HG03575 (cell line): ENCODE measurements around the gene EFCAB5.
"Not testable (repeated sequence)": the region's sequence is repeated elsewhere in the genome, so short reads cannot be mapped to it uniquely, and the experiment has no call there.

Experiments used
- ATAC-seq: cut with Tn5 transposase; IDR thresholded peaks from one replicate; pipeline ENCODE4 v1.9.1; 2021; ENCODE audit not compliant: unreplicated experiment, insufficient number of reproducible peaks, low FRiP score; ENCODE audit errors: extremely low read depth

EFCAB5 gene

DNA sequence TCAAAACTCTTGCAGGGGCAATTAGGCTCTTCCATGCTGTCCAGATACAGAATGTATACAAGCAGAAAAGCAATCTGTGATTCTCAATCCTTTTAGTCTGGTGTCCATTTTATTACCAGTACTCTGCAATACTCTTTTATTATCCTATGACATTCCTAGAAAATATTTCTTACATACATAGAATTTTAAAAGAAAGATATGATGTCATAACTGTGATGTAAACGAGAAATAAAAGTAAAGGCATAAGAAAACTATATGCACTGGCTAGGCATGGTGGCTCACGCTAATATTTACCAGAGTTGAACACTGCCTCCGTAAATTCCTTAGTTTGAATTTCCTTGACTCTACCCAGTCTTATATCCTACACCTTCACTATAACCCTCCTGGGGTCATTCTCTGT lies 55.0 kb downstream of the EFCAB5 start:
- no peak for ATAC-seq

DNA sequence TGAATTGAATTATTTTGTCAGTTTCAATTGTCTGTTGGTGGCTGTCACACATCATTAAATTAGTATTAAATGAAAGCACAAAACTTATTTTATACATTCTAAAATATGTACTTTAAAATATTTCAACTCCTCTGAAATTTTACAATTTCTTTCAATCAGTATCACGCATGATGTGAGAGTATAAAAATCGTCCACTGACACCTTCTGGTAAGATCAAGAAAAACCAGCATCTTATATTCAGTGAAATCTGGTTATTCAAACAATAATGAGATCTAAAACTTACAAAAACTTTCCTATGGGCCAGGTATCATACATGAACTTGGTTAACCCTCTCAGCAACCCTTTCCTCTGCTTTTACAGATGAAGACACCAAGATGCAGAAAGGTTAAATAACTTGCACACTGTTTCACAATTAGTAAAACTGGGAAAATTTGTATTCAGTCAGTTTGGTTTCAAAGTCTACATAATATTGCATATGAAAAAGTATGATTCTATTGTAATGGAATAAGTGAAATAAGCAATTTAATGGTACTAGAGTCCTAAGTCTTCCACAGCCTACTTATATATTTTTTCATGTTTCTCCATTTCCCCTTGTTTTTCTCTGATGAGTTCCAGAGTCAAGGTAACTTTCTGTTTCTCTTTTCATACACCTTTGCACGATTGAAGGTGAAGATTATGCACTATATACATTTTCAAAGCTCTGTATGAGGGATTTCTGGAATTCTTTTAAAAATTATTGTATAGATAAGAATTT lies 58.7 kb downstream of the EFCAB5 start:
- no peak for ATAC-seq

DNA sequence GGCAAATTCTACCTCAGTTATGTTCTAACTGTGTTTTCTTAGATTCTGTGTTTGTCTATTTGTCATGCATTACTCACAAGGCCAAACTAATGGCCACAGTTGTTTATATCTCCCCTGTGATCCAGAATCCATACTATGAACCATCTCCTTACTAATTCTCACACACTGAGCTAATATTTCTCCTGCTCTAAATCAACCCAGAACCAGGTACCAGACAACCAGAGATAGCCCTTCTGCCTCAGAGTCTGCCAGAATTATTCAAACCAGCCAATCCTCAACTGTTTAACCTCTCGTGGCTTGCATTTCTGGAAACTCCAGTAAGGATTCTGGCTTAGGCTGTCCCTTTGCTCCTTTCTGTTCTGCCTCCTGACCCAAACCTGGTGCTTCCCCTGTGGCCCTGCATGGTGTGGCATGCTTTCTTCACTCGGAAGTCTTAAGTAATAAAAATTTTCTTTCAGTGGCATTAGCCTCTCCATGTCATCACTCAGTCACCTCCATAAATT lies 59.4 kb downstream of the EFCAB5 start:
- no peak for ATAC-seq

DNA sequence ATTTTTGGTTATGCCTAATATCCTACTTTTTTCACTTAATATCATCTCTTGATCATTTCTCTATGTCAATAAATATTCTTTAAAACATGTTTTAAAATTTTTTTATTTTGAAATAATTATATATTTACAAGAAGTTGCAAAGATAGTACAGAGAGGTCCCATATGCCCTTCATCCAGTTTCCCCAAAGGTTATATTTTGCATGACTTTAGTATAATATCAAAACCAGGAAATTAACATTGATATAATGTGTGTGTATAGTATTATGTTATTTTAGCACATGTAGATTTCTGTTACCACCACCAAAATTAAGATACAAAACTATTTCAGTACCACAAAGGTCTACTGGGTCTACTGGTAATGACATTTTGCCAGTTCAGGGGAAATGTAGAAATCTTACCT lies 60.7 kb downstream of the EFCAB5 start:
- no peak for ATAC-seq

DNA sequence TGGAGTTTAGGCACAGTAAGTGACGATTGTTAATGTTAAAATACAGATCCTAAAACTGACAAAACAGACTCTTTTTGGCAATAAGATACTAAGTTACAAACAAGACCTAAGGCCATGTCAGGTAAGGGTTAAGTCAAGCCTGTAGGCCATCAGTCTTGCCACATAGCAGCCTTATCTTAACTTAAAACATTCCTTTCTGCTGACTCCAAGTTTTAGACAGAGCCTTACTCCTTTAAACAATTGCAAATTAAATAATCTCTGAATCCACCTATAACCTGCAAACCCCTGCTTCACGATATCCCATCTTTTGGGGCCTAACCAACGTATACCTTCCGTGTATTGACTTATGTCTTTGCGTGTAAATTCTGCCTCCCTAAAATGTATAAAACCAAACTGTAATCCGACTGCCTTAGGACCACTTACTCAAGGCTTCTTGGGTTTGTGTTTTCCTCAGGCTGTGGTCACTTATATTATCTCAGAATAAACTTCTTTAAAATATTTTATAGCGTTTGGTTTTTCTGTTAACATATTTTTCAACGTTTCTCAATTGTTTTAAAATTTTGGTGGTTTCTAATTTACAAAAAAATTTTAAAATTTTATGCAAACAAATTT lies 64.4 kb downstream of the EFCAB5 start:
- no peak for ATAC-seq

DNA sequence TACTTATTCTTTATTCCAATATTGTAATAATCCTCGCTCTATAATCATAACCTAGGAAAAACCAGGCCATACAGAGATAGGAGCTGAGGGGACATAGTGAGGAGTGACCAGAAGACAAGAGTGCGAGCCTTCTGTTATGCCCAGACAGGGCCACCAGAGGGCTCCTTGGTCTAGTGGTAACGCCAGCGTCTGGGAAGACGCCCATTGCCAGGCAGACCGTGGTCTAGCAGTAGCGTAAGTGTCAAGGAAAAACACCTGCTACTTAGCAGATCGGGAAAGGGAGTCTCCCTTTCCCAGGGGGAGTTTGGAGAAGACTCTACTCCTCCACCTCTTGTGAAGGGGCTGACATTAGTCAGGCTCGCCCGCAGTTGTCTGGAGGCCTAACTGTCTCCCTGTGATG lies 70.5 kb downstream of the EFCAB5 start:
- not testable (repeated sequence) for ATAC-seq

DNA sequence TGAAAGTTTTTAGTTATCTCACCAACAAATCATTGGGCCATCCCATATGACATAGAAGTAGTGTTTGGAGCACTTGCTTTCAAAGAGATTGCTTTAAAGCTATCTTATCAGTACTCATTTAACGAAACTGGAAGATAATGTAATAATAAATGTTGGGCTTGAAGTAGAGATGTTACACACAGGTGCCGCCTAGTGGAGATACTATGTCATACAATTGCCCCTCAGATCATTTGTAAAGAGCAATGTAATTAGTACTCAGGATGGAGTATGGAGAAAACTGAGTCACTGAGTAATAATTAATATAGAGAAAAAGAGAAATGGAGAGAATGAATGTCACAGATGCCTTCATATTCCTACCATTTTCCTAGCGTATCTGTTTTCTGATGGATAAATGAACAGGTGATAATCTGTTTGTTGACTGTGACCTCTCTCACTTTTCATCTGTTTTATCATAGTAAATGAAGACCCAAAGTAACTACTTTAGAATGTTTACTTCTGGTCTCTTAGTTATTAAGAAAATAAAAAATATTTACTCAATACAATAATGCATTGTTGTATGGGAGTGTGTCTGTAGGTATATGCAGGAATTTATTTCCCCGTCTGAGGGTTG lies 80.4 kb downstream of the EFCAB5 start:
- no peak for ATAC-seq

- not testable (repeated sequence) for ATAC-seq
Measured at GRCh38 chr17:30025325-30025724, 83.9 kb downstream of the EFCAB5 start.

GRCh38 chr17:30027676-30028075 lies 86.2 kb downstream of the EFCAB5 start:
- ATAC-seq: no peak

GRCh38 chr17:30031214-30031869 lies 89.9 kb downstream of the EFCAB5 start:
- no peak for ATAC-seq

GRCh38 chr17:30035369-30035768 lies 93.9 kb downstream of the EFCAB5 start:
- ATAC-seq: no peak

DNA sequence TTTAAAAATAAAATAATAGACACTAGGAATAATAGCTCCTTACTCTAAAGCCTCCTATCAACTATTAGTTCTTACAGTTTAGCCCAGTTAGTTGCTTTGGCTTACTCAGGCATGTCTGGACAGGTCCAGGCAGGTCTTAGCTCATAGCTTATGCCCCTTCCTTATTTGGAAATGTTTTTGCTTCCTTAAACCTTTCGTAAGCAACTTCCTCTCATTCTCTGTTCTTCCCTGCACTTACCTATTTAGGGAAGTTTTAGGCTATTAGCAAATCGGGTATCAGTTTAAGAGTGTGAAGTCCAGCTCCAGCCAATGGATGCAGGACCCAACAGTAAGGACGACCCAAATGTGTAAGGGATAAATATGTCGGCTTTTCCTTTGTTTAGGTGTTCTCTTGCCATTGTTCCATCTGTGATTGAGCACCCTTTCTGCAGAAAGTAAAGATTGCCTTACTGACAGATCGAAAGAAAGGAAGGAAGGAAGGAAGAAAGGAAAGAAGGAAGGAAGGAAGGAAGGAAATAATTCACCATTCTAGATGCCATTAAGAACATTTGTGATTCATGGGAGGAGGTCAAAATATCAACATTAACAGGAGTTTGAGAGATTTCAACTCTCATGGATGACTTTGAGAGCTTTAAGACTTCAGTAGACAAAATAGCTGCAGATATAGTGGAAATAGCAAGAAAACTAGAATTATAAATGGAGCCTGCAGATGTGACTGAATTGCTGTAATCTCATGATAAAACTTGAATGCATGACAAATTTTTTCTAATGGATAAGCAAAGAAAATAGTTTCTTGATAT lies 99.5 kb downstream of the EFCAB5 start:
- not testable (repeated sequence) for ATAC-seq

DNA sequence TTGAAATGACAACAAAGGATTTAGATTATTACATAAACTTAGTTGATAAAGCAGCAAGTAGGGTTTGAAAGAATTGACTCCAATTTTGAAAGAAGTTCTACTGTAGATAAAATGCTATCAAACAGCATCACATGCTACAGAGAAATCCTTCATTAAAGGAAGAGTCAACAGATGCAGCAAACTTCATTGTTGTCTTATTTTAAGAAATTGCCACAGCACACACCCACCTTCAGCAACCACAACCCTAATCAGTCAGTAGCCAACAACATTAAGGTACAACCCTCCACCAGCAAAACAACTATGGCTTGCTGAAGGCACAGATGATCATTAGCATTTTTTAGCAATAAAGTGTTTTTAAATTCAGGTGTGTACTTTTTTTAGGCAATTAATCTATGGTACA lies 100.1 kb downstream of the EFCAB5 start:
- ATAC-seq: no peak

DNA sequence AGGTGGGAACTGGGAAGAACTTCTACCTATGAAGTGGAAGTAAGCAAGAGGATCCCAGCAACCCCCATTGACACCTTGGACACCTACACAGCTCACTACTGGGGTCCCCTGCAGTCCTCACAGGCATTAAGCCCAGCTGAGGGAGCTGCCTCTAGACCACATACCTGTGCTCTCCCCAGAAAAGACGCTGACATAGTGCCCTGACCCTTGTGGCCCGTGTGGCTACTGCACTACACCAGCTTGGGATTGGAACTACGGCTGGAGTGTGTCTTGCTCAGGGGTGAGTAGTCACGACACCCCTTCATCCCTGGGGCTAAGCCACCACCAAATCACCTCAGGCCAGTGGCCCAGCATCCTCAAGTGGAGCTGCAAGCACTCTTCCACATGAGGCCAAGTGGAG lies 120.9 kb downstream of the EFCAB5 start:
- ATAC-seq: no peak

- no peak for ATAC-seq
Measured at GRCh38 chr17:30064738-30065137, 123.3 kb downstream of the EFCAB5 start.

- ATAC-seq: no peak
Measured at GRCh38 chr17:30068465-30068864, 127.0 kb downstream of the EFCAB5 start.

DNA sequence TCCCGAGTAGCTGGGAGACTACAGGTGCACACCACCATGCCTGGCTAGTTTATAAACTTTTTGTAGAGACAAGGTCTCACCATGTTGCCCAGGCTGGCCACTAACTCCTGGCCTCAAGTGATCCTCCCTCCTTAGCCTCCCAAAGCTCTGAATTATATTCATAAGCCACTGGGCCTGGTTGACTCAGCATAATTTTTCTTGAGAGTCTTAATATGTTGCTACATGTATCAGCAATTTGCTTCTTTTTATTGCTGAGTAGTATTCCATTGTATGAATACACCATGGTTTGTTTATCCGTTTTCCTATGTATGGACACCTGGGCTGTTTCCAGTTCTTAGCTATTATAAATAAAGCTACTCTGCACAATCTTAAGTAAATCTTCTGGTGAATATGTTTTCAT lies 132.8 kb downstream of the EFCAB5 start:
- ATAC-seq: no peak

GRCh38 chr17:30074730-30075129 lies 133.3 kb downstream of the EFCAB5 start:
- ATAC-seq: no peak

GRCh38 chr17:30082773-30083172 lies 141.3 kb downstream of the EFCAB5 start:
- no peak for ATAC-seq
